ENCODE measurements around the gene ECE2. TPM values are rescaled to one million over a fixed set of nuclear protein-coding genes. Genes with fewer than 3 reads are reported as not detected.

ECE2 gene
- total RNA-seq, 1 donor from 2014 or later: not detected

DNA sequence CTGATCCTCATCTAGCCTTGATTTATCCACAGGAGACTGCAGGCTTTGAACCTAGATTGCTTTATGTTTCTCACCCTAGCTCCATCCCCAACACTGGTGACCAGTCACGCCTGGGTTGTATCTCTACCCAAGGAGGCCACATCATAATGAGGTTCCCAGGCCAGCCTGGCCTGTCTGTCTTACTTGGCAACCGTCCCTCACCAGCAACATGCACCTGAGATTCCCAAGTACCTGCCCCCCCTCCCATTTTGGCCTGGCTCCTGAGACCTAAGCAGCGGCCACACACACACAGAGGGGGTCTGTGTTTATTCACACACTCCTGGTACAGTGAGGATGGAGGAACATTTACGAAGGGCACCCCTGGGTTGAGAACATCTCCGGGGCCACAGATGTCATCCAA is 16.9 kb upstream of the ECE2 start:
- DNase-seq (ENCODE audit: low spot score, unreplicated experiment): no peak
- Mint-ChIP-seq H3K9me3 (ENCODE audit: low read depth) (no peaks in the 10 kb centered on the region), H3K27ac (no peak overlapping the region), H3K27me3 (peaks cover 53% of the 10 kb centered on the region), H3K36me3 (ENCODE audit: insufficient read depth) (peaks cover 8% of the 10 kb centered on the region), H3K4me3 (ENCODE audit: low read depth) (no peak overlapping the region), H3K4me1 (ENCODE audit: low read depth) (peaks cover 13% of the 10 kb centered on the region)
- TF ChIP-seq CTCF (IDR thresholded peaks at IDR 0.05; ENCODE audit: unreplicated experiment): no peak

DNA sequence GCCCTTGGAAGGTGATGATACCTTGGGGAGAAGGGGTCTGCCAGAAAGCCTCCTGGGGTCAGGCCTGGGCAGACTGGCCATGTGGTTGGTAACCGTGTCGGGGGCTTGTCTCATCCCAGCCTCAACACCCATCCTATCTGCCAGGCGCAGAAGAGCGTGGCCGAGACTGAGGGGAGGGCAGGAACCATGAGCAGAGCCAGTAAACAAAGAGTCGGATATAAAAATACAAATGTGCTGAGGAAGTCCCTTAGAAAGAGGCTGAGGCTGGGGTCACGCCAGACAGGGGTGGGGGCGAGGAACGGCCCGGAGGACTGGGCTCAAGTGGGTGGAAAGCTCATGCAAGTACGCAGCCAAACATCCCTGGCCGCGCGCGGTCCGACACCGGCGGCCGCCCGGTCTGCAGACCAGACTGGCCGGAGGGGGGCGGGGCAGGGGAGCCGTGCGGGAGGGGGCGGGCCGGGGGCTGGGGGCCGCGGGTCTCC is 16.4 kb upstream of the ECE2 start:
- TF ChIP-seq CTCF (IDR thresholded peaks at IDR 0.05; ENCODE audit: unreplicated experiment): no peak
- DNase-seq (ENCODE audit: low spot score, unreplicated experiment): no peak
- peaks cover 8% of the 10 kb centered on the region for H3K36me3 Mint-ChIP-seq (ENCODE audit: insufficient read depth)

DNA sequence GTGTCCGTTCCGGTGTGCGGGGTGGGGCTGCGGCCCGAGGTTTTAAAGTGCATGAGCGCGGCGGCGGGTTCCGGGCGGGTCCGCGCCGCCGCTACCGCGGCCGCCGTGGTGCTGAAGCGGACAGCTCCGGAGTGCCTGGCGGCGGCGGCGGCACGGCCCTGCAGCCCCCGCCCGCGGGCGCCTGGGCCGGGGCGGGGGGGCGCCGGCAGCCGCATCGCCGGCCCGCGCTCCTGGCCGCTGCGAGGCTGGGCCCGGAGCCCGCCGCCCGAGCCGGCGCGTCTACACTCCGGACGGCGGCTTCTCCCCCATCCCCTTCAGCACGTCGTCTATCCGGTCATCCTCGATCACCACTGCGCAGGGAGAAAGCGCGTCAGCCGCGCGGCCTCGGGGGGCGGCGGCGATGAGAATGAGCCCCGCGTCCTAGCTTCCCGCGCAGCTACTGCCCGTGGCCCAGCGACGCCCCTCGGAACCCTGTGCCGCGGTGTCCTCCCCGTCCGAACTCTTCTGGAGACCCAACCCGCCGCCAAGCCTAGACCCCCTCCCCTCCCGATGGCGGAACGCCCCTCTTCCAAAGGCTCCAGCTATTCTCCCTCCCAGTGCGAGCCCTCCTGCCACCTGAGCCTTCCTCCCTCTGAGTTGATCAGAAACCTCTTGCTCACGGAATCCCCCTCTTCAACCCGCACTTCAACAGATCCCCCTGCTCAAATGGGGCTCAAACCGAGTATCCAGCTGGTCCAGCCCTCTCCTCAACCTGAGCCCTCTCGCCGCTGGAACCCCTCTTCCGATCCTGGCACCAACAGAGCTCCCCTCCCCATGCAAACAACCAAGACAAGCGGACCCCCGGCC is 15.7 kb upstream of the ECE2 start:
- Mint-ChIP-seq H3K9me3 (ENCODE audit: low read depth) (no peaks in the 10 kb centered on the region), H3K4me1 (ENCODE audit: low read depth) (peaks cover 13% of the 10 kb centered on the region), H3K27ac (peak overlapping the region; percentile 87), H3K4me3 (ENCODE audit: low read depth) (peak overlapping the region; percentile 74), H3K36me3 (ENCODE audit: insufficient read depth) (peaks cover 8% of the 10 kb centered on the region), H3K27me3 (peaks cover 62% of the 10 kb centered on the region)
- TF ChIP-seq CTCF (IDR thresholded peaks at IDR 0.05; ENCODE audit: unreplicated experiment): no peak
- peak; percentile 51 for DNase-seq (ENCODE audit: low spot score, unreplicated experiment)

More for the DNA sequence above, 16.4 kb upstream of the ECE2 start:
- Mint-ChIP-seq H3K4me1 (ENCODE audit: low read depth) (peaks cover 13% of the 10 kb centered on the region), H3K27ac (no peak overlapping the region), H3K9me3 (ENCODE audit: low read depth) (no peaks in the 10 kb centered on the region), H3K27me3 (peaks cover 55% of the 10 kb centered on the region), H3K4me3 (ENCODE audit: low read depth) (peak overlapping the region; percentile 53)

- Mint-ChIP-seq H3K9me3 (ENCODE audit: low read depth) (no peaks in the 10 kb centered on the region), H3K4me1 (ENCODE audit: low read depth) (peaks cover 13% of the 10 kb centered on the region), H3K36me3 (ENCODE audit: insufficient read depth) (peaks cover 8% of the 10 kb centered on the region), H3K27ac (peak overlapping the region; percentile 87), H3K4me3 (ENCODE audit: low read depth) (peak overlapping the region; percentile 74), H3K27me3 (peaks cover 62% of the 10 kb centered on the region)
- TF ChIP-seq CTCF (IDR thresholded peaks at IDR 0.05; ENCODE audit: unreplicated experiment): no peak
- no peak for DNase-seq (ENCODE audit: low spot score, unreplicated experiment)
These were observed 15.0 kb upstream of the ECE2 start for GRCh38 chr3:184260724-184261269.

GRCh38 chr3:184261270-184261853 is 14.5 kb upstream of the ECE2 start, which contains the start of gene CAMK2N2:
Gene CAMK2N2, minus strand, starts transcription at chr3:184261553. Its CDS starts 268 bp downstream, at chr3:184261285.
- peak; percentile 56 for DNase-seq (ENCODE audit: low spot score, unreplicated experiment)

More at GRCh38 chr3:184261270-184261853, 14.5 kb upstream of the ECE2 start, which contains the start of gene CAMK2N2:
- TF ChIP-seq CTCF (IDR thresholded peaks at IDR 0.05; ENCODE audit: unreplicated experiment): no peak
- no peaks in the 10 kb centered on the region for H3K9me3 Mint-ChIP-seq (ENCODE audit: low read depth)
- H3K36me3 Mint-ChIP-seq (ENCODE audit: insufficient read depth): peaks cover 8% of the 10 kb centered on the region
- H3K4me3 Mint-ChIP-seq (ENCODE audit: low read depth): peak within 1 kb of the TSS; percentile 74
- peaks cover 65% of the 10 kb centered on the region for H3K27me3 Mint-ChIP-seq
- H3K4me1 Mint-ChIP-seq (ENCODE audit: low read depth): peaks cover 13% of the 10 kb centered on the region
- H3K27ac Mint-ChIP-seq: peak within 1 kb of the TSS; percentile 87

All from progenitor cell of endocrine pancreas (in vitro differentiated cells).